Lung (tissue), 12 donors: ENCODE data around the gene NDUFV1. TPM values are rescaled to one million over a fixed set of nuclear protein-coding genes. Genes with fewer than 3 reads are reported as not detected.

Experiments
- ATAC-seq: fragments of 200-7000 bp; cut with Tn5 transposase; one replicate; pipeline ENCODE4 v1.9.1; 2020; ENCODE audit warnings: moderate number of reproducible peaks; ENCODE audit not compliant: insufficient read depth, low FRiP score
- DNase-seq, 3 donors: peaks; one replicate each; pipeline ENCODE4 v3.0.0-alpha.2; 2013 to 2017
- H3K27ac ChIP-seq, 2 donors: one replicate each; pipeline ENCODE4 v1.5.1; 2013; ENCODE audit warnings: mild to moderate bottlenecking in 2 of 2, moderate library complexity in 2 of 2, control low read depth in 1 of 2, inconsistent platforms in 1 of 2, low read depth in 1 of 2, low read length in 1 of 2
- H3K27me3 ChIP-seq, 3 donors: one replicate each; pipeline ENCODE4 v1.5.1; 2013; ENCODE audit warnings: low read length in 2 of 3; ENCODE audit not compliant: control insufficient read depth in 3 of 3, insufficient read depth in 3 of 3
- H3K36me3 ChIP-seq, 4 donors: one replicate each; pipeline ENCODE4 v1.5.1; 2013; ENCODE audit warnings: low read length in 4 of 4, mild to moderate bottlenecking in 1 of 4, moderate library complexity in 1 of 4; ENCODE audit not compliant: control insufficient read depth in 4 of 4, insufficient read depth in 4 of 4
- H3K4me1 ChIP-seq, 5 donors: one replicate each; pipeline ENCODE4 v1.5.1; 2013; ENCODE audit warnings: low read length in 5 of 5, mild to moderate bottlenecking in 2 of 5, moderate library complexity in 1 of 5; ENCODE audit not compliant: control insufficient read depth in 5 of 5, insufficient read depth in 5 of 5
- H3K4me3 ChIP-seq: one replicate; pipeline ENCODE4 v1.5.1; 2013; ENCODE audit warnings: mild to moderate bottlenecking, control low read depth, moderate library complexity
- H3K9ac ChIP-seq, 2 donors: one replicate each; pipeline ENCODE4 v1.5.1; 2013; ENCODE audit warnings: low read length in 2 of 2, control low read depth in 1 of 2; ENCODE audit not compliant: insufficient read depth in 1 of 2
- H3K9me3 ChIP-seq, 4 donors: one replicate each; pipeline ENCODE4 v1.5.1; 2013; ENCODE audit warnings: low read length in 3 of 4, mild to moderate bottlenecking in 1 of 4, moderate library complexity in 1 of 4; ENCODE audit not compliant: control insufficient read depth in 4 of 4, insufficient read depth in 3 of 4
- CTCF ChIP-seq: IDR thresholded peaks from 2 replicates; pipeline ENCODE4 v1.5.1; 2012; ENCODE audit warnings: mild to moderate bottlenecking; ENCODE audit errors: control extremely low read depth, extremely low read depth
- WGBS, 2 donors: extraction: QIAGEN DNeasy Blood & Tissue Kit; methylation state at CpG; one replicate each; pipeline ENCODE4 v1.1.7; 2013; 5-methylcytosine and 5-hydroxymethylcytosine counted together
- polyA plus RNA-seq, 2 donors: library from polyadenylated mRNA; stranded (reverse); fragments of 200-250 nt; gene quantifications; one replicate each; pipeline ENCODE4 v1.2.1, GENCODE V29; 2013
- total RNA-seq, 2 donors: library from RNA; depleted of rRNA in 1 of 2; stranded (reverse); fragments of >200 nt in 1 of 2; gene quantifications; one replicate each; pipeline ENCODE4 v1.2.1, GENCODE V29; 2014 to 2021
- donor health status: control.
- donor health status: control.
- donor health status: Bipolar disorder and iron deficiency.
- donor health status: healthy.
- donor health status: DM: yes; HTN: yes; CAD: no.

NDUFV1 gene
- total and polyA plus RNA-seq, 4 donors = 113 to 191 (median 140) TPM

- no peak overlapping the region for H3K4me3 ChIP-seq
- H3K9me3 ChIP-seq = no peaks in the 10 kb centered on the region
Observed at GRCh38 chr11:67576735-67577475, 29.8 kb upstream of the NDUFV1 start.

GRCh38 chr11:67577951-67578350 is 28.8 kb upstream of the NDUFV1 start:
- ATAC-seq = no peak
- WGBS, 2 donors = 75 to 91% methylated on average over 6 of the region's 6 CpGs
- Histone ChIP-seq H3K9ac (no peak overlapping the region), H3K27ac (no peak overlapping the region), H3K4me3 (no peak overlapping the region), H3K36me3 (no peaks in the 10 kb centered on the region), H3K9me3 (no peaks in the 10 kb centered on the region), H3K4me1 (peaks cover 0 to 12% (median 0%) of the 10 kb centered on the region in 5 donors), H3K27me3 (peaks cover 0 to 3% (median 0%) of the 10 kb centered on the region in 3 donors)
- TF ChIP-seq CTCF = no peak
- DNase-seq = no peak

More at GRCh38 chr11:67576735-67577475, 29.8 kb upstream of the NDUFV1 start:
- ATAC-seq = no peak
- Histone ChIP-seq H3K27ac (no peak overlapping the region), H3K9ac (no peak overlapping the region), H3K4me1 (peaks cover 0 to 10% (median 0%) of the 10 kb centered on the region in 5 donors), H3K36me3 (no peaks in the 10 kb centered on the region), H3K27me3 (peaks cover 0 to 3% (median 0%) of the 10 kb centered on the region in 3 donors)
- 77 to 92% methylated on average over 14 of the region's 14 CpGs for WGBS, 2 donors
- DNase-seq = no peak
- no peak for TF ChIP-seq CTCF

GRCh38 chr11:67581469-67581868 is 25.3 kb upstream of the NDUFV1 start:
- WGBS, 2 donors = 51 to 67% methylated on average over 11 of the region's 11 CpGs
- TF ChIP-seq CTCF = no peak
- no peak for ATAC-seq

More at GRCh38 chr11:67581469-67581868, 25.3 kb upstream of the NDUFV1 start:
- peaks cover 0 to 15% (median 9%) of the 10 kb centered on the region in 5 donors for H3K4me1 ChIP-seq
- H3K9ac ChIP-seq = no peak overlapping the region
- peaks cover 0 to 3% (median 0%) of the 10 kb centered on the region in 3 donors for H3K27me3 ChIP-seq
- H3K4me3 ChIP-seq = no peak overlapping the region
- DNase-seq = peak; percentile 59 to 67 (median 63)
- peaks cover 3 to 17% (median 12%) of the 10 kb centered on the region in 4 donors for H3K36me3 ChIP-seq
- H3K9me3 ChIP-seq = no peaks in the 10 kb centered on the region
- peak overlapping the region in 1 of 2 donors; percentile 37 for H3K27ac ChIP-seq
